Keratinocyte (primary cell): ENCODE data around the gene SGO2.

ENCODE experiments used
- EZH2 ChIP-seq: IDR thresholded peaks from one replicate; pipeline ENCODE4 v1.6.1; 2012; ENCODE audit warnings: inconsistent platforms, mild to moderate bottlenecking, low read length, moderate library complexity
- TF ChIP-seq, protein P1 (sequence below), 3 experiments: IDR thresholded peaks in 1 of 3; conservative IDR thresholded peaks in 1 of 3; optimal IDR thresholded peaks in 1 of 3; 2 replicates in 2 of 3; 3 replicates in 1 of 3; pipeline versions ENCODE3 to v1.5.1; 2011; ENCODE audit warnings: low read length in 3 of 3, mild to moderate bottlenecking in 3 of 3, moderate library complexity in 2 of 3, control low read depth in 1 of 3, inconsistent platforms in 1 of 3; ENCODE audit not compliant: insufficient read depth in 2 of 3; ENCODE audit errors: extremely low read depth in 1 of 3

DNA sequence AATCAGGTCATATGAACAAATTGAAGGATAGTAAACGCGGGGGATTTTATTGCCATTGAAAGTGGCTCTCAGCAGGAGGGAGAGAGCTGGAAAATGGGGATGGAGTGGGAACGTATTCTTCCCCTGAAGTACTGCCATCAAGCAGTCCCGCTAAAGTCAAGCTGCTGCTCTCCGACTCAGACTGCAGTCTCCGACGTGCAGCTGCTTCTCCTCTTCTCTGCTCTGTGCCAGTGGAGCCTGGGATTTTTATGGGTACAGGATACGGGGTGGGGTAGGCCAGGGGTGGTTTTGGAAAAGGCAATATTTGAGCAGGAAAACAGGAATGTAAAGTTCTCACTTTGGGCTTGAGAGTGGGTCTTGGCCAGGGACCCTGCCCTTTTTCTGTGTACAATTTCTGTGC lies 49.2 kb upstream of the SGO2 start:
- TF ChIP-seq, protein P1, sequence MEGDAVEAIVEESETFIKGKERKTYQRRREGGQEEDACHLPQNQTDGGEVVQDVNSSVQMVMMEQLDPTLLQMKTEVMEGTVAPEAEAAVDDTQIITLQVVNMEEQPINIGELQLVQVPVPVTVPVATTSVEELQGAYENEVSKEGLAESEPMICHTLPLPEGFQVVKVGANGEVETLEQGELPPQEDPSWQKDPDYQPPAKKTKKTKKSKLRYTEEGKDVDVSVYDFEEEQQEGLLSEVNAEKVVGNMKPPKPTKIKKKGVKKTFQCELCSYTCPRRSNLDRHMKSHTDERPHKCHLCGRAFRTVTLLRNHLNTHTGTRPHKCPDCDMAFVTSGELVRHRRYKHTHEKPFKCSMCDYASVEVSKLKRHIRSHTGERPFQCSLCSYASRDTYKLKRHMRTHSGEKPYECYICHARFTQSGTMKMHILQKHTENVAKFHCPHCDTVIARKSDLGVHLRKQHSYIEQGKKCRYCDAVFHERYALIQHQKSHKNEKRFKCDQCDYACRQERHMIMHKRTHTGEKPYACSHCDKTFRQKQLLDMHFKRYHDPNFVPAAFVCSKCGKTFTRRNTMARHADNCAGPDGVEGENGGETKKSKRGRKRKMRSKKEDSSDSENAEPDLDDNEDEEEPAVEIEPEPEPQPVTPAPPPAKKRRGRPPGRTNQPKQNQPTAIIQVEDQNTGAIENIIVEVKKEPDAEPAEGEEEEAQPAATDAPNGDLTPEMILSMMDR (optimal IDR thresholded peaks at IDR 0.05 in 1 of 3, IDR thresholded peaks at IDR 0.05 in 1 of 3, conservative IDR thresholded peaks at IDR 0.05 in 1 of 3; ENCODE audit: extremely low read depth in 1 of 3, insufficient read depth in 2 of 3, low read length in 3 of 3), result no peak
- no peak for TF ChIP-seq EZH2
